Neural crest cell (in vitro differentiated cells): Measurements from ENCODE around the gene EXOC6. TPM values are rescaled to one million over a fixed set of nuclear protein-coding genes. Genes with fewer than 3 reads are reported as not detected.
A peak's percentile ranks its signal among the peaks of the same experiment; 100 is the strongest.

Experiments
- DNase-seq: peaks from one replicate; pipeline ENCODE4 v3.0.0; 2021; ENCODE audit warnings: low read depth, mixed read lengths, low spot score
- H3K27ac Mint-ChIP-seq: one replicate; pipeline ENCODE4 v1.8.0; 2021; ENCODE audit warnings: mild to moderate bottlenecking, mixed read lengths; ENCODE audit not compliant: unreplicated experiment
- H3K27me3 Mint-ChIP-seq: 2 replicates; pipeline ENCODE4 v1.8.0; 2021; ENCODE audit warnings: low read depth, mild to moderate bottlenecking, mixed read lengths
- H3K36me3 Mint-ChIP-seq: 2 replicates; pipeline ENCODE4 v1.8.0; 2021; ENCODE audit warnings: low read depth, mild to moderate bottlenecking, mixed read lengths
- H3K4me1 Mint-ChIP-seq: 2 replicates; pipeline ENCODE4 v1.8.0; 2021; ENCODE audit warnings: mixed read lengths
- H3K4me3 Mint-ChIP-seq: one replicate; pipeline ENCODE4 v1.8.0; 2021; ENCODE audit warnings: mild to moderate bottlenecking, mixed read lengths
- H3K9me3 Mint-ChIP-seq: 2 replicates; pipeline ENCODE4 v1.8.0; 2021; ENCODE audit warnings: mixed read lengths
- total RNA-seq: library from RNA; stranded (reverse); gene quantifications from 2 replicates; pipeline ENCODE4 v1.2.1, GENCODE V29; 2021
- TF ChIP-seq, protein P1 (sequence below): fragments of 200-600 bp; sonication (generic); conservative IDR thresholded peaks from 2 replicates; pipeline ENCODE4 v1.5.0; 2021; ENCODE audit warnings: antibody characterized with exemption, mild to moderate bottlenecking

The EXOC6 gene
- total RNA-seq, 1 donor from 2014 or later, result 17.2 TPM

DNA sequence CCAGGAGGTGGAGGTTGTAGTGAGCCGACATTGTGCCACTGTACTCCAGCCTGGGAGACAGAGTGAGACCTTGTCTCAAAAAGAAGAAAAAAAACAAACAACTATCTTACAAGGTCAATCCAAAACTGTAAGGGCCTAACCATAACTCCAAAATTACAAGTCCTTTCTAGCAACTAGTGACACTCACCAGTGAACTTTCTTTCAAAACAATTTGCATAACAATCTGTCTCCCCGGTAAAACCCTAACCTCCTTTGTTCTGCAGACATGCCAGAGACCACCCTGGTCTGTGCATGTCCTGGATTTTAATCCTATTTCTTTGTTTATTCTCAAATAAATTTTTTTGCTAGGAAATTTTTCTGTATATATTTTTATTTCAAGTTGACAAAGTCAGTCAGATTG lies 68.1 kb downstream of the EXOC6 start:
- peaks cover 2% of the 10 kb centered on the region for H3K9me3 Mint-ChIP-seq
- peaks cover 12% of the 10 kb centered on the region for H3K4me1 Mint-ChIP-seq
- no peak for DNase-seq
- peaks cover 13% of the 10 kb centered on the region for H3K36me3 Mint-ChIP-seq
- no peaks in the 10 kb centered on the region for H3K27me3 Mint-ChIP-seq
- H3K4me3 Mint-ChIP-seq, result no peak overlapping the region
- H3K27ac Mint-ChIP-seq, result no peak overlapping the region
- TF ChIP-seq, protein P1, sequence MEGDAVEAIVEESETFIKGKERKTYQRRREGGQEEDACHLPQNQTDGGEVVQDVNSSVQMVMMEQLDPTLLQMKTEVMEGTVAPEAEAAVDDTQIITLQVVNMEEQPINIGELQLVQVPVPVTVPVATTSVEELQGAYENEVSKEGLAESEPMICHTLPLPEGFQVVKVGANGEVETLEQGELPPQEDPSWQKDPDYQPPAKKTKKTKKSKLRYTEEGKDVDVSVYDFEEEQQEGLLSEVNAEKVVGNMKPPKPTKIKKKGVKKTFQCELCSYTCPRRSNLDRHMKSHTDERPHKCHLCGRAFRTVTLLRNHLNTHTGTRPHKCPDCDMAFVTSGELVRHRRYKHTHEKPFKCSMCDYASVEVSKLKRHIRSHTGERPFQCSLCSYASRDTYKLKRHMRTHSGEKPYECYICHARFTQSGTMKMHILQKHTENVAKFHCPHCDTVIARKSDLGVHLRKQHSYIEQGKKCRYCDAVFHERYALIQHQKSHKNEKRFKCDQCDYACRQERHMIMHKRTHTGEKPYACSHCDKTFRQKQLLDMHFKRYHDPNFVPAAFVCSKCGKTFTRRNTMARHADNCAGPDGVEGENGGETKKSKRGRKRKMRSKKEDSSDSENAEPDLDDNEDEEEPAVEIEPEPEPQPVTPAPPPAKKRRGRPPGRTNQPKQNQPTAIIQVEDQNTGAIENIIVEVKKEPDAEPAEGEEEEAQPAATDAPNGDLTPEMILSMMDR, result no peak

DNA sequence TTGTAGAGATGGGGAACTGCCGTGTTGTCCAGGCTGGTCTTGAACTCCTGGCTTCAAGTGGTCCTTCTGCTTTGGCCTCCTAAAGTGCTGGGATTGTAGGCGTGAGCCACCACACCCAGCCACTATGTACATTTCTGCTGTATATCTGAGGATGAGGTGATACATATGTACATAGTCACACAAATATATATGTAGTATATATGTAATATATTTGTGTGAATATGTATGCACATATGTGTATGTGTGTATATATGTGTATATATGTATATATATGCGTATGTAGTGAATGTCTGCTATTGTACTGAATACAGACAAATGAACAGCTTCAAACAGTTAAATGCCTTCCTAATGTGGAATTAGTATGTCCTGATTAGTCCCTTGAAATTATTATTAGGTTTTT lies 70.3 kb downstream of the EXOC6 start:
- TF ChIP-seq, protein P1, result no peak
- Mint-ChIP-seq H3K4me1 (peaks cover 9% of the 10 kb centered on the region), H3K4me3 (no peak overlapping the region), H3K9me3 (peaks cover 2% of the 10 kb centered on the region), H3K36me3 (peaks cover 22% of the 10 kb centered on the region), H3K27ac (no peak overlapping the region), H3K27me3 (no peaks in the 10 kb centered on the region)
- no peak for DNase-seq

DNA sequence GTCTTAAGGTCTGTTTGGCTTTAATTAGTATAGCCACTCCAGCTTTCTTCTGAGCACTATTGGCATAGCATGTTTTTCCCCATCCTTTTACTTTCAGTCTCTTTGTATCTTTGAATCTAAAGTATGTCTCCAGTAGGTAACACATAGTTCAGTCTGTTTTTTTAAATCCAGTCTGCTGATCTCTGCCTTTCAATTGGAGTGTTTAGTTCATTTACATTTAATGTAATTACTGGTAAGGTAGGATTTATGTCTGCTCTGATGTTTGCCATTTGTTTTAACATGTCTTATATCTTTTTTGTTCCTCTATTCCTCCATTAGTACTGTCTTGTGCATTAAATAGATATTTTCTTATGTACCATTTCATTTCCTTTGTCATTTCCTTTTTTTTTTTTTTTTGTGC lies 72.5 kb downstream of the EXOC6 start:
- no peaks in the 10 kb centered on the region for H3K4me1 Mint-ChIP-seq
- TF ChIP-seq, protein P1, result no peak

DNA sequence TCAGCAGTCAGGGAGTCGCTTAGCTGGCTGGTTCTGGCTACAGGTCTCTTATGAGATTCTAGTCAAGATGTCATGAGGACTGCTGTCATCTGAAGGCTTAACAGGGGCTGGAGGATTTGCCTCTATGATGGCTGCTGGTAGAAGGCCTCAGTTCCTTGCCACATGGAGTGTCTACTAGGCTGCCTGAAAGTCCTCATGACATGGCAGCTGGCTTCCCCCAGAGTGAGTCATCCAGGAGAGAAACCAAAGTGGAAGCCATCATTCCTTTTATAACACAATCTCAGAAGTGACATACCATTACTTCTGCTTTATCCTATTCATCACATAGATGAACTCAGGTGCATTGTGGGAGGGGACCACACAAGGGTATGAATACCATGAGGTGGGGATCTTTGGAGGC lies 75.1 kb downstream of the EXOC6 start:
- peaks cover 28% of the 10 kb centered on the region for H3K36me3 Mint-ChIP-seq
- TF ChIP-seq, protein P1, result no peak
- no peak for DNase-seq
- H3K4me3 Mint-ChIP-seq, result no peak overlapping the region
- H3K27me3 Mint-ChIP-seq, result no peaks in the 10 kb centered on the region
- peaks cover 2% of the 10 kb centered on the region for H3K9me3 Mint-ChIP-seq
- H3K4me1 Mint-ChIP-seq, result no peaks in the 10 kb centered on the region
- H3K27ac Mint-ChIP-seq, result peak overlapping the region; percentile 57

More for the DNA sequence above, 72.5 kb downstream of the EXOC6 start:
- Mint-ChIP-seq H3K36me3 (peaks cover 22% of the 10 kb centered on the region), H3K27ac (no peak overlapping the region), H3K9me3 (peaks cover 2% of the 10 kb centered on the region), H3K4me3 (no peak overlapping the region), H3K27me3 (no peaks in the 10 kb centered on the region)
- no peak for DNase-seq

DNA sequence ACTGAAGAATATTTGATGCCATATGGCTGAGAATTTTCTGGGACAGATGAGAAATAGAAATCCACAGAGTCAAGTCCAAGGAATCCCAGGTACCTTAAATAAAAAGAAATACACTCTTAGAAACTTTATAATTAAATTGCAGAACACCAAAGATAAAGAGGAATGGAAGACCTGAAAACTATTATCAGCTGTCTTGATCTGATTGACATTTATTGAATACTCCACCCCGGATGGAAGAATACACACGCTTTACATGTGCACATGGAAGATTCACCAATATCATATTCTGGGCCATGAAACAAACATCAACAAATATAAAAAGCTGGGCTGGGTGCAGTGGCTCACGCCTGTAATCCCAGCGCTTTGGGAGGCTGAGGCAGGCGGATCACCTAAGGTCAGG lies 81.6 kb downstream of the EXOC6 start:
- H3K27ac Mint-ChIP-seq, result no peak overlapping the region
- DNase-seq, result no peak
- H3K4me1 Mint-ChIP-seq, result no peaks in the 10 kb centered on the region
- H3K9me3 Mint-ChIP-seq, result peaks cover 9% of the 10 kb centered on the region
- TF ChIP-seq, protein P1, result no peak
- no peak overlapping the region for H3K4me3 Mint-ChIP-seq
- H3K36me3 Mint-ChIP-seq, result peaks cover 24% of the 10 kb centered on the region
- no peaks in the 10 kb centered on the region for H3K27me3 Mint-ChIP-seq

DNA sequence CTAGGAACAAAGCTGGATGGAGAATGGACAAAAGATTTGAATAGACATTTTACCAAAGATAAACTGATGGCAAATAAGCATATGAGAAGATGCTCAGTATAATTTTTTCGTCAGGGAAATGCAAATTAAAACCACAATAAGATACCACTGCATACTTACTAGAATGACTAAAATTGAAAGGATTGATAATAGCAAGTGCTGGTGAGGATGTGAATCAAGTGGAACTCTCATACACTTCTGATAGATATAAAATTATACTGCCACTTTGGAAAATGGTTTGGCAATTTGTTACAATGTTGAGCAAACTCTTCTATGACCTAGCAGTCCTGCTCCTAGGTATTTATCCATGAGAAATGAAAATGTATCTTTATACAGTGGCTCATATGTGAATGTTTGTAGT lies 83.3 kb downstream of the EXOC6 start:
- TF ChIP-seq, protein P1, result no peak
- H3K4me3 Mint-ChIP-seq, result no peak overlapping the region
- peaks cover 9% of the 10 kb centered on the region for H3K9me3 Mint-ChIP-seq
- H3K36me3 Mint-ChIP-seq, result peaks cover 24% of the 10 kb centered on the region
- H3K27ac Mint-ChIP-seq, result no peak overlapping the region
- no peaks in the 10 kb centered on the region for H3K27me3 Mint-ChIP-seq
- no peak for DNase-seq
- no peaks in the 10 kb centered on the region for H3K4me1 Mint-ChIP-seq
